ENCODE data around the gene KMO.

Gene KMO

GRCh38 chr1:241532162-241532531 is at the start of gene KMO:
TSS of gene KMO (plus strand) at chr1:241532378. CDS start at chr1:241532445, 67 bp downstream.
- in situ Hi-C loops (cut with MboI; ENCODE audit: low sequenced_read_pairs), result loop anchor here (25.0 kb wide), 1 partner anchor 105 kb away; the partner anchor contains the start of genes CHML and OPN3

GRCh38 chr1:241482761-241483250 is 49.4 kb upstream of the KMO start:
- in situ Hi-C loops (cut with MboI; ENCODE audit: low sequenced_read_pairs), result no loop called here

- in situ Hi-C loops (cut with MboI; ENCODE audit: low sequenced_read_pairs), result no loop called here
These were observed 47.0 kb upstream of the KMO start for GRCh38 chr1:241485145-241485544.

GRCh38 chr1:241485554-241485992 is 46.6 kb upstream of the KMO start:
- in situ Hi-C loops (cut with MboI; ENCODE audit: low sequenced_read_pairs), result no loop called here

- in situ Hi-C loops (cut with MboI; ENCODE audit: low sequenced_read_pairs), result no loop called here
These were observed 43.4 kb upstream of the KMO start for GRCh38 chr1:241488739-241489138.

GRCh38 chr1:241495741-241496140 is 36.4 kb upstream of the KMO start:
- in situ Hi-C loops (cut with MboI; ENCODE audit: low sequenced_read_pairs), result no loop called here

DNA sequence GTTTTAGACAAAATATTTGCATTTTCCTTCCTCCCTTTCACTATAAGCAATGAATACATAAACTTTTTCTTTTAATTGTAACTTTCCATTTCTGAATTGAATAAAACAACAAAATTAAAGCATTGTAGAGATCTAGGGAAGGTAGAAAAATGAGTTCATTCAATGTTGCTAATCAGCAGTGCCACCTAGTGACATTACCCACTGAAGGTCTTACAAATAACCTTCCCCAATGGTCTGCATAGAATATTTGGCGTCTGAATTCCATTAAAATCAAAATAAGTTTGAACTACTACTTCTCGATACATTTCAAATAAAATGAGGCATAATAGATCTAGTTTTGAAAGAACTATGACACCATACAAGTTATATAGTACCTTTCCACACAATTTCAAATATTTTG is 32.3 kb upstream of the KMO start:
- in situ Hi-C loops (cut with MboI; ENCODE audit: low sequenced_read_pairs), result loop anchor here (25.0 kb wide), 1 partner anchor 337 kb away; the partner anchor contains the start of gene EXO1

DNA sequence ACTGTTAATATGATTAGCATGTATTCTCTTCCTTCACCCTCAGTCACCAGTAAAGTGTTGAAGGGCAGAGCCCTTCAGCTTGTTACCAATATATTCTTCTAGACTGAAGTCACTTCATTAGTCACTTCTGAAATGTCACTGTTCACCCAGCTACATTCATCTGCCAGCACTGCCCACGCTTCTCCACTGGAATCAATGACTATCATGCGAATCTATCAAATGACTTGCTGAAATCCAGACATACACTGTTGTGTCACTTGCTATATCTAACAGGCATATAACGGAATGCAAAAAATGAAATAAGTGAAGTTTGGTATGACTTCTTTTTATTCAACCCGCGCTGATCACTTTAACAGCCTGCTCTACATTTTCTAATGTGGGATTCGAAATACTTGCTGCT is 28.7 kb upstream of the KMO start:
- in situ Hi-C loops (cut with MboI; ENCODE audit: low sequenced_read_pairs), result loop anchor here (25.0 kb wide), 1 partner anchor 334 kb away; the partner anchor contains the start of gene EXO1

GRCh38 chr1:241507189-241507863 is 24.9 kb upstream of the KMO start:
- in situ Hi-C loops (cut with MboI; ENCODE audit: low sequenced_read_pairs), result loop anchor here (25.0 kb wide), 1 partner anchor 330 kb away; the partner anchor contains the start of gene EXO1

DNA sequence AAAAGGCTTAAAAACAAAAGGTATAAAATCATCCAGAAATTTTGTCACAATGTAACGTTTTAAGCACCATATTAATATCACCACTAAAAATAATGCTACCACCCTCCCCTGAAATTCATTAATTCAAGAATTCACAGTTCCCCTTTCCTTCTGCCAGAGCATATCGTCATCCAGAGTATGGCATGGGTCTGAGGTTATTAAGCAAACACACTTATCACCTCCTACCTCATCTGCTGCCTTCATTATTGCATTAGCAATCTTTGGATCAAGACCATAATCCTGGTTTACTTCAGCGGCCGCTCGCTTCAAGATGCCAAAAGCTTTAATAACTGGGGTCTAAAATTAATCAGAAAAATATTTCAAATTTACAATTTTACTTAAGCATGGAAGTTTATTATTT is 18.8 kb upstream of the KMO start:
- in situ Hi-C loops (cut with MboI; ENCODE audit: low sequenced_read_pairs), result loop anchor here (25.0 kb wide), 1 partner anchor 324 kb away; the partner anchor contains the start of gene EXO1

DNA sequence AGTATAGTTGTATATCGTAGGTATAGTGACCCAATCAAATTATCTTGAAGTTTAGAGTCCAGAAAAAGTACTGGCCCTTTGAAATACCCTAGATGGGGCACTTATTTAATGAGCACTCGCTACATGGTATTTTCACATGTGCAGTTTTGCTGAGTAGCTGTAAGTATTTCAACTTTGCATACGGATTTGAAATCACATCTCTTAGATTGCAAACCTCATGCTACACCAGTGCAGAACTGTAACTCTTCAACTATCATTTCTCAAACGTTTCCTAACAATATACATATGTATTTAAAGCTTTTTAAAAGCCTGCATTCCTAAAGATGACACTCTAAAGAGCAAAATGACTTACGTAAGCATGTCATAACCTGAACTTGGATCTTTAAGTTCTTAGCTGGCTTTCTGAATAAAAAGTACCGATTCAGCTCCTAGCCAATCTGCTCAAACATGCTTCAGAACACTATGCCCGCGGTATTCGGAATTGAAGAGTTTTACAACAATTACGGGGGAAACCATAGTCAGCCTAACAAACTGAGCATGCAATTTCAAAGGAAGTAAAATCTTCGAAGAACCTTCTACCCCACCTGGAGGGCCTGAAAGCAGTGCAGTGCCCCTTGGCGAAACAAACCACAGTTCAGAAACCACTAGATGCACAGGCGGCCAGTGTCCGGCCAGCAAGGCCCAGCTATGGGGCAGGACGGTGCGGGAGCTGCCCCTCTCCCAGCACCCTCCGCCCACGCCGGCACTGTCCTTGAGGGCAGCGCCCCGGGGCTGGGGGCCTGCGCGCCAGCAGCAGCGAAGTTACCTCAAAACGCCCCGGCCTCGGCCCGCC is 13.5 kb upstream of the KMO start:
- in situ Hi-C loops (cut with MboI; ENCODE audit: low sequenced_read_pairs), result loop anchor here (25.0 kb wide), 1 partner anchor 319 kb away; the partner anchor contains the start of gene EXO1

DNA sequence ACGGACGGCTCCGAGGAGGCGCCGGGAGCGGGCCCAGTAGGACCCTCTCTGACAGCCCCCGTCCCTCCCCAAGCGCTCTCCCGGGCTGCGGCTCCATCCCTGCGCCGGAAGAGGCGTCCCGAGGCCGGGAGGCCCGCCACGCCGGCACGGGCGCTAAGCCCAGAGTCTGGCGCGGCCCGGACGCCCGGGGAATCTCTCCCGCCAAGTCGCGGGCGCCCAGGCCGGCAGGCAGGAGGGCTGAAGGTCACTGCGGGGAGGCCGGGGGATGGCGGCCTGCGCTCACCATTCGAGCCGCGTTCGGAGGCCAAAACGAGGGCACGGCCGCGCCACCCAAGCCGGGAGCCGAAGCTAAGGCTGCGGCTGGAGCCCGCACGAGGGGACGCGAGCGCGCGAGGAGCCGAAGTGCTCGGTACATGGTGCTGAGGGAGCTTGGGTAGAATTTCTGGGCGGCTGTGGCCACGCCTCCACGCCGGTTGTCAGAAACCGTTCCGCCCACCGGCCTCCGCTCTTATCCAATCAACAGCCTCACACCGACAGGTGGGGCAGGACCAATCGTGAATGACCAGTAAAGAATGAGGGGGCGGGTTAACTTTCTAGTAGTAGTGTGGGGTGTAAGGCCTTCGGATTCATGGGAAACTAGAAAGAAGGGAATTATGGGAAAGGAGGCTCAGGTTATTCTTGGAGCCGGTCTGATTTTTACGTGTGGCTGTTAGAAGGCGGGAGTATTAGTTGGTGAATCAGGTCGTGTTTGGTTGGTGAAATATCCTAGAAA is 12.7 kb upstream of the KMO start, which contains the start of gene FH:
Gene FH (minus strand): TSS at position 448 of the 772 bp plus-strand sequence. CDS start 33 bp downstream, at position 415.
- in situ Hi-C loops (cut with MboI; ENCODE audit: low sequenced_read_pairs), result loop anchor here (25.0 kb wide), 1 partner anchor 318 kb away; the partner anchor contains the start of gene EXO1

DNA sequence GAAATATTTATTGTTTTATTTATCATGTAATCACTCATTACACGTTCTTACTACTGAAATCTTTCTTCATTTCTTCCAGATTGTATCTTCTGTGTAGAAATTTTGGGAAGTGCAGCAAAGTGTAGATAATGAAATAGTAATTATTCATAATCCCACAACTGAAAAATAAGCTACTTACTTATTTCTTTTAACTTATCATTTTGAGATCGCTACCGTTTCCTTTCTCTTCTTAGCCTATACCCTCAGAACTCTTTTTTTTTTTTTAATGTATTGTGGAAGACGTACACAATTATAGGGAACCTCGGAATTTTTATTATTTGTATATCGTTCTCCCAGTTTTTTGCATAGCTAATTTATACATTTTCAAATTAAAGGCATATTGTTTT is 12.1 kb upstream of the KMO start:
- in situ Hi-C loops (cut with MboI; ENCODE audit: low sequenced_read_pairs), result loop anchor here (25.0 kb wide), 1 partner anchor 317 kb away; the partner anchor contains the start of gene EXO1

- in situ Hi-C loops (cut with MboI; ENCODE audit: low sequenced_read_pairs), result loop anchor here (25.0 kb wide), 1 partner anchor 316 kb away; the partner anchor contains the start of gene EXO1
These were observed 10.5 kb upstream of the KMO start for GRCh38 chr1:241521718-241522117.

DNA sequence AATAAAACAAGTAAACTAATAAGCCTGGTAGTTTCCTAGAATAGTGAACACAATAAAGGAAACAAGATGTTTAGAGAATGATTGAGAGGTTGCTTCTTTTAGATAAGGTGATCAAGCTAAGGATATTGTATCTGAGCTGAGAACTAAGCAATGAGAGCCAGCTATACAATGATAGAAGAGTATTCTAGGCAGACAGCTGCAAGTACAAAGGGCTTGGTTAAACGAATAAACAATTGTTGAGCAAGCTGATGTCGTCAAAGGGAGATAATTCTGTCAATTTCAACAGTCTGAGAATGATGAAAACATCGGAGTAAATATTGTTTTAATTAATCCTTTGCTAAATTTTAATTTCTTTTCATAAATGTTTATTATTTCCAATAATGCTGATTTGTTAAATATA is 7.2 kb upstream of the KMO start:
- in situ Hi-C loops (cut with MboI; ENCODE audit: low sequenced_read_pairs), result loop anchor here (25.0 kb wide), 1 partner anchor 112 kb away; the partner anchor contains the start of genes CHML and OPN3

DNA sequence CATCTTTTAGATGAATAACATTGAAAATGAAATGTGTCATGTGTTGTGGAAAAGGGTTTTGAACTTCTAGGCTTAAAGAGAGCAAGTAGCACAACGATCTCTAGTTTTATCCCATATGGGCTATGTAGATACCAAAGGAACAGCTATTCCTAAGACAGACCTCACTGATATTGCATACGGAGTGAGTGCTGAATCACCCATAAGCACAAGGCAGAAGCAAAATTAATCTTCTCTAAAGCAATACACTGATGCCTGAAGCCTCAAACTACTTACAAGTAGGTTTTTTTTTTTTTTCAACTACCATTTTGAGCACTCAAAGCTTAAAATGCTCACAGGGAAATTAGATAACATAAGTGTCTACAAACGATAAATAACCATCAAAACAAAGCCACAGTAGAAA is 5.0 kb upstream of the KMO start:
- in situ Hi-C loops (cut with MboI; ENCODE audit: low sequenced_read_pairs), result loop anchor here (25.0 kb wide), 1 partner anchor 110 kb away; the partner anchor contains the start of genes CHML and OPN3

DNA sequence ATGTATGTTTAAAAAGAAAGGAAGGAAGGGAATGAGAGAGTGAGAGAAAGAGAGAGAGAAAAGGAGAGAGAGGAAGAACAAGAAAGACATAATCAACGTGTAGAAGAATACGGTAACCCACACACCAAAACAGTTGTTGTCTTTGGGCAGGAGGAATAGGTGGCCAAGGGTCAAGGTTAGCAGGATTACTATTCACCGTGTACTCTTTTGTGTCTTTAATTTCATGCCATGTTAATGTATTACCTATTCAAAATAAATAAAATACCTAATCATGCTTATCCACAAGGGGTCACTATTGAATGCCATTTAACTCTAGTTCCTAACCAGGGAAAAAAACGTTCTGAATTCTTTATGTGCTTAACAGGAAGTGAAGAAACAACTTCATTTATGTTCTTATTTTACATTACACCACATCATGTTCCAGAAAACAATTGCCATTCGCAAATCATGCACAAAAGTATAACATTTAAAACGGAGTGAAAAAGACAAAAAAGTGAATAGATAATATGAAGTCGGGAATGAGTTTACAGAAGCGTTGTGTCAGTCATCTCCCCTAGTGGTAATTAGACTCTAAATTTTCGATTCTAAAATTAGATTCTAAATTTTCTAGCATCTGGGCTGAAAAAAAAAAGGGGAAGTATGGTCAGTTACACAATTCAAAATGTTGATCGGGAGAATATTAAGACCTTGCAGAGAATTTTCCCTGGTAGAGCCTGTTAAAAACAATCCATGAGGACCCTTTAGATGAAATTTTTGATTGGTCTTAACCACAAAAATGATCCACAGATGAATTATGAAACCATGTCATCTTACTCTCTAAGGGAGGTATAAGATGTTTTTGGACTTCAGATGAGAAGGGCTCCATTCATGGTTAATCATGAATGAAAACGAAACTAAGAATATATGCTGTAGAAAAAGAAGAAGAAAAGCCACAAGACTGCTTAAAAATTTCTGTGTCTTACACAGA is 700 bp upstream of the KMO start:
- in situ Hi-C loops (cut with MboI; ENCODE audit: low sequenced_read_pairs), result loop anchor here (25.0 kb wide), 1 partner anchor 106 kb away; the partner anchor contains the start of genes CHML and OPN3

DNA sequence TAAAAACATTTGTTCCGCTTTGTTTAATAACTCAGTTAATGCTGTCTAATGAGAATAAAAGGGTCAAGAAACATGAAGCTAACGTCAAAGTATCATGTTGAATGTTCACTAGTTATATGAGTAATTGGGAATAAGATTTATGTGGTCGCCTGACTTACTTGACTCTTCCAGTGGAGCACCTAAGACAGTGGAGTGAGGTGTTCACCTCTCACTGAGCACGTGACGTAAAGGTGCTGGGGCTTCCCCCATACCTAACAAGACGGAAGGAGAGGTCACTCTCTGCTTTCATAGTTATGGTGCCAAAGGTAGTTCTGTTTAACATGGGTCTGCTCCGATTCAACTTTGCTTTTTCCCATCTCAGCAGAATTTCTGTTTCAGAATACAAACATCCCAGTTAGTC is 686 bp downstream of the KMO start:
- in situ Hi-C loops (cut with MboI; ENCODE audit: low sequenced_read_pairs), result loop anchor here (25.0 kb wide), 1 partner anchor 104 kb away; the partner anchor contains the start of genes CHML and OPN3

All from HL-60/S4 treated with phorbol 12-myristate 13-acetate at 8.2 ng/mL for 4 days and 3 days (cell line).